NT2/D1 (cell line): ENCODE data around the gene PKP1.

Experiments
- YY1 ChIP-seq: IDR thresholded peaks from 2 replicates; pipeline ENCODE4 v1.6.1; 2011; ENCODE audit not compliant: insufficient read length, insufficient read depth
- ZNF274 ChIP-seq: IDR thresholded peaks from 2 replicates; pipeline ENCODE4 v1.6.1; 2011; ENCODE audit warnings: mild to moderate bottlenecking, low read depth, low read length

- TF ChIP-seq ZNF274: no peak
- no peak for TF ChIP-seq YY1
Observed at GRCh38 chr1:201324821-201325677, 41.7 kb downstream of the PKP1 start.
